Type B pancreatic cell (in vitro differentiated cells): Measurements from ENCODE around the gene PLD1. TPM values are rescaled to one million over a fixed set of nuclear protein-coding genes. Genes with fewer than 3 reads are reported as not detected.

ENCODE experiments used
- DNase-seq: peaks from one replicate; pipeline ENCODE4 v3.0.0; 2021; ENCODE audit warnings: mixed read lengths; ENCODE audit not compliant: unreplicated experiment; ENCODE audit errors: extremely low spot score
- H3K27ac Mint-ChIP-seq: 2 replicates; pipeline ENCODE4 v1.8.0; 2021; ENCODE audit warnings: mild to moderate bottlenecking, mixed read lengths
- H3K27me3 Mint-ChIP-seq: 2 replicates; pipeline ENCODE4 v1.8.0; 2021; ENCODE audit warnings: mixed read lengths
- H3K36me3 Mint-ChIP-seq: 2 replicates; pipeline ENCODE4 v1.8.0; 2021; ENCODE audit warnings: mixed read lengths
- H3K4me1 Mint-ChIP-seq: one replicate; pipeline ENCODE4 v1.8.0; 2021; ENCODE audit warnings: mixed read lengths; ENCODE audit not compliant: unreplicated experiment
- H3K4me3 Mint-ChIP-seq: 2 replicates; pipeline ENCODE4 v1.8.0; 2021; ENCODE audit warnings: mild to moderate bottlenecking, mixed read lengths
- H3K9me3 Mint-ChIP-seq: 2 replicates; pipeline ENCODE4 v1.8.0; 2021; ENCODE audit warnings: mixed read lengths
- CTCF ChIP-seq: fragments of 200-600 bp; sonication (generic); conservative IDR thresholded peaks from 2 replicates; pipeline ENCODE4 v1.5.0; 2021; ENCODE audit warnings: antibody characterized with exemption, mild to moderate bottlenecking
- total RNA-seq: library from RNA; stranded (reverse); gene quantifications from 2 replicates; pipeline ENCODE4 v1.2.1, GENCODE V29; 2021; ENCODE audit warnings: low replicate concordance

The PLD1 gene
- total RNA-seq, 1 donor from 2014 or later, result 33.3 TPM

GRCh38 chr3:171731691-171732090 is 78.6 kb downstream of the PLD1 start:
- no peaks in the 10 kb centered on the region for H3K9me3 Mint-ChIP-seq
- H3K4me3 Mint-ChIP-seq, result no peak overlapping the region
- no peak overlapping the region for H3K27ac Mint-ChIP-seq
- peaks cover 8% of the 10 kb centered on the region for H3K36me3 Mint-ChIP-seq
- no peak for TF ChIP-seq CTCF
- no peak for DNase-seq
- H3K27me3 Mint-ChIP-seq, result no peaks in the 10 kb centered on the region
- peaks cover 8% of the 10 kb centered on the region for H3K4me1 Mint-ChIP-seq

- peaks cover 4% of the 10 kb centered on the region for H3K4me1 Mint-ChIP-seq
- H3K36me3 Mint-ChIP-seq, result peaks cover 14% of the 10 kb centered on the region
- no peaks in the 10 kb centered on the region for H3K27me3 Mint-ChIP-seq
- no peak for DNase-seq
- H3K27ac Mint-ChIP-seq, result no peak overlapping the region
- H3K9me3 Mint-ChIP-seq, result no peaks in the 10 kb centered on the region
- H3K4me3 Mint-ChIP-seq, result no peak overlapping the region
- no peak for TF ChIP-seq CTCF
These were observed 80.6 kb downstream of the PLD1 start for GRCh38 chr3:171729452-171730334.

GRCh38 chr3:171727288-171727687 is 83.0 kb downstream of the PLD1 start:
- DNase-seq, result no peak
- no peaks in the 10 kb centered on the region for H3K9me3 Mint-ChIP-seq
- no peaks in the 10 kb centered on the region for H3K27me3 Mint-ChIP-seq
- no peak overlapping the region for H3K27ac Mint-ChIP-seq
- no peak overlapping the region for H3K4me3 Mint-ChIP-seq
- H3K36me3 Mint-ChIP-seq, result peaks cover 24% of the 10 kb centered on the region
- no peaks in the 10 kb centered on the region for H3K4me1 Mint-ChIP-seq
- no peak for TF ChIP-seq CTCF

- Mint-ChIP-seq H3K9me3 (peaks cover 12% of the 10 kb centered on the region), H3K27me3 (no peaks in the 10 kb centered on the region), H3K27ac (no peak overlapping the region), H3K4me1 (peaks cover 4% of the 10 kb centered on the region), H3K4me3 (no peak overlapping the region), H3K36me3 (peaks cover 37% of the 10 kb centered on the region)
- no peak for DNase-seq
- TF ChIP-seq CTCF, result no peak
These were observed 91.6 kb downstream of the PLD1 start for GRCh38 chr3:171718493-171719185.

GRCh38 chr3:171715155-171715554 is 95.1 kb downstream of the PLD1 start:
- DNase-seq, result no peak
- Mint-ChIP-seq H3K27ac (no peak overlapping the region), H3K4me3 (no peak overlapping the region), H3K27me3 (no peaks in the 10 kb centered on the region), H3K9me3 (peaks cover 12% of the 10 kb centered on the region), H3K4me1 (no peaks in the 10 kb centered on the region), H3K36me3 (peaks cover 35% of the 10 kb centered on the region)
- TF ChIP-seq CTCF, result no peak
